H1 (cell line): ENCODE measurements around the gene GAS7. TPM values are rescaled to one million over a fixed set of nuclear protein-coding genes. Genes with fewer than 3 reads are reported as not detected.

Experiments used
- ZNF274 ChIP-seq: IDR thresholded peaks from 2 replicates; pipeline ENCODE4 v1.7.0; 2012; ENCODE audit warnings: low read length, borderline replicate concordance; ENCODE audit errors: extremely low read depth
- polyA plus RNA-seq, 7 experiments: library from polyadenylated mRNA; depleted of rRNA in 3 of 7; stranded (reverse) in 5 of 7; unstranded in 2 of 7; fragments of >200 nt in 5 of 7; fragments of 200-250 nt in 2 of 7; gene quantifications; 1 replicate in 5 of 7; 2 replicates in 1 of 7; 4 replicates in 1 of 7; pipeline versions ENCODE4 v1.2.1 to v1.2.3, GENCODE V29; 2011 to 2013; ENCODE audit warnings: missing spikeins in 2 of 7, mixed read lengths in 2 of 7
- total RNA-seq: library from RNA; stranded (reverse); fragmentation: NEBNext Ultra II Directional; extraction: Animal tissue kit (Norgen Biotek cat#: 25700); gene quantifications from 2 replicates; pipeline ENCODE4 v1.2.1, GENCODE V29; 2021

GAS7 gene
- total and polyA plus RNA-seq, 2 of the 8 experiments (the other 6 are each of a cell fraction or from before 2014, with no cell fraction given) = 5.0 to 14.5 TPM

GRCh38 chr17:9999919-10000695, 198.3 kb downstream of the GAS7 start (continued):
- no peak for TF ChIP-seq ZNF274
